ENCODE results near the gene P3R3URF.

P3R3URF gene

DNA sequence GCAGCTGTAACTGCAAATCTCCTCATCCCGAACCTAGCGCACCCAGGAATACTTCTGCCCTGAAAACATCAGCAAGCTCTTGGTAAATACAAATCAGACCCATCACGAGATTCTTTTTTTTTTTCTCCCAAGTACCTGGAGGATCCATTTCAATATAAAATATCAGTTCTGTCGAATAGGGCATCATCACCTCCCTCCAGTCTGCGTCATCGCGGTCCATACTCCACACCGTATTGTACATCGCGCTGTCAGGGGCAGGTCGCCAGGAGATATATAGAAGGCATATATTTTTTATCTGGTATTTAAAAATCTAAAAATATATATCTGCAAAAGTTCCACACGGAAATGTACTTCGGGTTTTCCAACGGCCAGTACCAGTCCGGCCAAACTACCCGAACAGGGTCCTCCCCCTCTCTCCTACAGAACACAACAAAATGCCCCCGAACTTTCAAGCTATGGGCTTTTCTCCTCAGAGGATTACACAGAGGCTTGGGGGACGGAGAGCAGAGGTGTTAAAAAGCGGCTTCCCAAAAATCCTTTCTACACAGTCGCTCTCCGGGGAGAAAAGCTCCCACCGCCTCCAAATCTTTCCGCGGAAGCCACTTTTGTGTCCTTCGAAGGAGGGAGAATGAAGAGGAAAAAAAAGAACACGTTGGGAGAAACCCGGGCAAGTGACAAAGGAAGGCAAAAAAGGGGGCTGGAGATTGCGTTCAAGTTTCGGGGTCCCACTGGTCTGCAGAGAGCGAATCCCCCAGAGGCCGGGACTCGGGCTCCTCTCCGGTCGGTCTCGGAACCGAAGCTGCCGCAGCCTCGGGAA lies 44.4 kb downstream of the P3R3URF start:
- no peaks in the 10 kb centered on the region for H4K20me1 ChIP-seq (ENCODE audit: insufficient read depth, low read length)
- no peaks in the 10 kb centered on the region for H3K9me2 ChIP-seq (replicated peaks; ENCODE audit: insufficient read depth, low read length)
- H3K4me1 ChIP-seq (ENCODE audit: low read length), result peaks cover 22% of the 10 kb centered on the region
- H3F3A ChIP-seq (ENCODE audit: insufficient read depth, low read length), result peaks cover 31% of the 10 kb centered on the region
- DNase-seq, result peak; percentile 50
- TF ChIP-seq EZH2 (optimal IDR thresholded peaks at IDR 0.05; ENCODE audit: low read depth, low read length), result no peak
- TF ChIP-seq, protein P1, sequence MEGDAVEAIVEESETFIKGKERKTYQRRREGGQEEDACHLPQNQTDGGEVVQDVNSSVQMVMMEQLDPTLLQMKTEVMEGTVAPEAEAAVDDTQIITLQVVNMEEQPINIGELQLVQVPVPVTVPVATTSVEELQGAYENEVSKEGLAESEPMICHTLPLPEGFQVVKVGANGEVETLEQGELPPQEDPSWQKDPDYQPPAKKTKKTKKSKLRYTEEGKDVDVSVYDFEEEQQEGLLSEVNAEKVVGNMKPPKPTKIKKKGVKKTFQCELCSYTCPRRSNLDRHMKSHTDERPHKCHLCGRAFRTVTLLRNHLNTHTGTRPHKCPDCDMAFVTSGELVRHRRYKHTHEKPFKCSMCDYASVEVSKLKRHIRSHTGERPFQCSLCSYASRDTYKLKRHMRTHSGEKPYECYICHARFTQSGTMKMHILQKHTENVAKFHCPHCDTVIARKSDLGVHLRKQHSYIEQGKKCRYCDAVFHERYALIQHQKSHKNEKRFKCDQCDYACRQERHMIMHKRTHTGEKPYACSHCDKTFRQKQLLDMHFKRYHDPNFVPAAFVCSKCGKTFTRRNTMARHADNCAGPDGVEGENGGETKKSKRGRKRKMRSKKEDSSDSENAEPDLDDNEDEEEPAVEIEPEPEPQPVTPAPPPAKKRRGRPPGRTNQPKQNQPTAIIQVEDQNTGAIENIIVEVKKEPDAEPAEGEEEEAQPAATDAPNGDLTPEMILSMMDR (IDR thresholded peaks at IDR 0.05; ENCODE audit: low read length), result no peak
- no peak for TF ChIP-seq EZH2phosphoT487 (IDR thresholded peaks at IDR 0.05; ENCODE audit: low read length)
- H3K9me3 ChIP-seq (replicated peaks; ENCODE audit: insufficient read depth, low read length), result no peaks in the 10 kb centered on the region
- peak overlapping the region; percentile 98 for H3K4me2 ChIP-seq (ENCODE audit: low read depth, low read length)
- H3K4me3 ChIP-seq (ENCODE audit: low read length), result peak overlapping the region; percentile 68
- H3K79me2 ChIP-seq (ENCODE audit: low read length), result peaks cover 13% of the 10 kb centered on the region
- peak overlapping the region; percentile 99 for H3K27ac ChIP-seq (ENCODE audit: low read length)
- peak overlapping the region; percentile 98 for H3K9ac ChIP-seq (ENCODE audit: low read length)
- H3K27me3 ChIP-seq (replicated peaks; ENCODE audit: insufficient read depth, low read length), result no peaks in the 10 kb centered on the region
- no peaks in the 10 kb centered on the region for H3K36me3 ChIP-seq (replicated peaks; ENCODE audit: insufficient read depth, low read length)
- peak overlapping the region; percentile 95 for H2AFZ ChIP-seq (ENCODE audit: low read length)

DNA sequence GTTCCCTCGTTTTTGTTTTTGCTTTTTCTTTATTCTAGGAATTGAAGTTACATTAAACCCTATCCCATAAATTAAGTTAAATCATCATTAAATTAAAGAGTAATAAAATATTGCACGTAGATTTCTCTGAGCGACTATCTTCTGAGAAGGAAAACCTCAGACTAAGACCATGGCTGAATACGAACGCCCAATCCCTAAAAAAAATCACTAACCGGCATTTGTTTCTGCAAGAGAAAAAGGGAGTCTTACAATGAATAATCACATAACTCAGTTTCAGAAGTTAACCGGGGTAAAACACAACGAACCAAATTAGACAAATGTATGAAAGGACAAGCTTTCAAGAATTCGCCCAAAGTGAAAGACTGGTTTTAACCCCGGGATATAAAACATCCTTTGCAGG lies 45.2 kb downstream of the P3R3URF start:
- Histone ChIP-seq H3K27me3 (replicated peaks; ENCODE audit: insufficient read depth, low read length) (no peaks in the 10 kb centered on the region), H3K27ac (ENCODE audit: low read length) (no peak overlapping the region), H3K9me2 (replicated peaks; ENCODE audit: insufficient read depth, low read length) (no peaks in the 10 kb centered on the region), H3K4me3 (ENCODE audit: low read length) (peak overlapping the region; percentile 68), H3F3A (ENCODE audit: insufficient read depth, low read length) (peaks cover 31% of the 10 kb centered on the region), H3K4me2 (ENCODE audit: low read depth, low read length) (peak overlapping the region; percentile 58), H2AFZ (ENCODE audit: low read length) (no peak overlapping the region), H3K79me2 (ENCODE audit: low read length) (peaks cover 13% of the 10 kb centered on the region), H3K9ac (ENCODE audit: low read length) (peak overlapping the region; percentile 34; the same call in 1 of the 2 replicates), H3K9me3 (replicated peaks; ENCODE audit: insufficient read depth, low read length) (no peaks in the 10 kb centered on the region), H4K20me1 (ENCODE audit: insufficient read depth, low read length) (no peaks in the 10 kb centered on the region), H3K36me3 (replicated peaks; ENCODE audit: insufficient read depth, low read length) (no peaks in the 10 kb centered on the region), H3K4me1 (ENCODE audit: low read length) (peaks cover 22% of the 10 kb centered on the region)
- no peak for DNase-seq
- TF ChIP-seq EZH2 (optimal IDR thresholded peaks at IDR 0.05; ENCODE audit: low read depth, low read length) (no peak), EZH2phosphoT487 (IDR thresholded peaks at IDR 0.05; ENCODE audit: low read length) (no peak)
- TF ChIP-seq, protein P1 (IDR thresholded peaks at IDR 0.05; ENCODE audit: low read length), result no peak

DNA sequence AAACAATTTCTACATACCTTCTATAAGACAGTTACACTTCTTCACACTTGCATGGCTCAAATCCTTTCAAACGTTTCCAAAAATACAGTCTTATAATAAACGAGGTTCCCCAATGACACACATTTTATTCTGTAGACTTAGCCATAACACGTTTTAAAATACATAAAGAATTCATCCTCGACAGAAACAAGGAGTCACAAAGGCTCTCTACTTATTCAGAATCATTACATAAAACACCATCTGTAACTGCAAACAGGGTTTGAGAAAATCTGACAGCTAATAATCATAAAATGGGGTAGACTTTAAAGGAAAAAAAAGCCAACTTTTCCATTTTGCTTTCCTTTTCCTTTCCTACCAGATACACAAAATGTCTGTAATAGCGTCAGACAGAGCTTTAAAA lies 45.7 kb downstream of the P3R3URF start:
- H3K27ac ChIP-seq (ENCODE audit: low read length), result no peak overlapping the region
- TF ChIP-seq, protein P1 (IDR thresholded peaks at IDR 0.05; ENCODE audit: low read length), result no peak
- no peak for TF ChIP-seq EZH2phosphoT487 (IDR thresholded peaks at IDR 0.05; ENCODE audit: low read length)
- H4K20me1 ChIP-seq (ENCODE audit: insufficient read depth, low read length), result no peaks in the 10 kb centered on the region
- peaks cover 22% of the 10 kb centered on the region for H3K4me1 ChIP-seq (ENCODE audit: low read length)
- H3K4me2 ChIP-seq (ENCODE audit: low read depth, low read length), result peak overlapping the region; percentile 58
- no peaks in the 10 kb centered on the region for H3K27me3 ChIP-seq (replicated peaks; ENCODE audit: insufficient read depth, low read length)
- H3K4me3 ChIP-seq (ENCODE audit: low read length), result peak overlapping the region; percentile 68
- no peak overlapping the region for H2AFZ ChIP-seq (ENCODE audit: low read length)
- H3K79me2 ChIP-seq (ENCODE audit: low read length), result peaks cover 13% of the 10 kb centered on the region
- H3F3A ChIP-seq (ENCODE audit: insufficient read depth, low read length), result peaks cover 31% of the 10 kb centered on the region
- DNase-seq, result no peak
- H3K9me2 ChIP-seq (replicated peaks; ENCODE audit: insufficient read depth, low read length), result no peaks in the 10 kb centered on the region
- no peaks in the 10 kb centered on the region for H3K36me3 ChIP-seq (replicated peaks; ENCODE audit: insufficient read depth, low read length)
- H3K9me3 ChIP-seq (replicated peaks; ENCODE audit: insufficient read depth, low read length), result no peaks in the 10 kb centered on the region
- H3K9ac ChIP-seq (ENCODE audit: low read length), result peak overlapping the region; percentile 34; the same call in 1 of the 2 replicates
